GM12872 (cell line): ENCODE data around the gene ZNF385D.

Experiments used
- CTCF ChIP-seq: IDR thresholded peaks from 3 replicates; pipeline ENCODE4 v1.5.1; 2011; ENCODE audit warnings: low read depth, mild to moderate bottlenecking, low read length, moderate library complexity; ENCODE audit not compliant: insufficient read depth

The ZNF385D gene

GRCh38 chr3:21715662-21716061 is 35.3 kb downstream of the ZNF385D start:
- no peak for TF ChIP-seq CTCF

GRCh38 chr3:21705769-21706168 is 45.2 kb downstream of the ZNF385D start:
- TF ChIP-seq CTCF = no peak

- no peak for TF ChIP-seq CTCF
These were observed 46.2 kb downstream of the ZNF385D start for GRCh38 chr3:21704796-21705195.

GRCh38 chr3:21703291-21703690 is 47.7 kb downstream of the ZNF385D start:
- no peak for TF ChIP-seq CTCF

GRCh38 chr3:21697707-21698106 is 53.3 kb downstream of the ZNF385D start:
- TF ChIP-seq CTCF = no peak

GRCh38 chr3:21694506-21694905 is 56.5 kb downstream of the ZNF385D start:
- no peak for TF ChIP-seq CTCF

- no peak for TF ChIP-seq CTCF
These were observed 60.0 kb downstream of the ZNF385D start for GRCh38 chr3:21691036-21691435.

- no peak for TF ChIP-seq CTCF
These were observed 68.8 kb downstream of the ZNF385D start for GRCh38 chr3:21682206-21682605.
